PC-3 (cell line): ENCODE data around the gene FIBCD1. TPM values are rescaled to one million over a fixed set of nuclear protein-coding genes. Genes with fewer than 3 reads are reported as not detected.

Experiments
- ATAC-seq: fragments of 200-7000 bp; cut with Tn5 transposase; 2 replicates; pipeline ENCODE4 v1.9.1; 2020; ENCODE audit warnings: mild to moderate bottlenecking, moderate library complexity
- BruUV-seq: library from RNA; stranded (reverse); fragments of 400-500 nt; replicated peaks from 2 replicates; lab custom pipeline; 2021; lab: Mats Ljungman, UMichigan
- CTCF ChIA-PET: fragments of 300-600 bp; sonication (Branson Sonifier 250); formaldehyde crosslinking; loops from one replicate; lab custom pipeline; 2022; ENCODE audit warnings: antibody characterized with exemption; lab: Charles Lee
- POLR2A ChIA-PET: fragments of 300-600 bp; sonication (Branson Sonifier 250); formaldehyde crosslinking; loops from one replicate; lab custom pipeline; 2022; ENCODE audit warnings: antibody characterized with exemption; ENCODE audit not compliant: unreplicated experiment; lab: Charles Lee
- DNase-seq: peaks from one replicate; pipeline ENCODE4 v3.0.0-alpha.2; 2015
- H2AFZ ChIP-seq: fragments of 300-600 bp; sonication (generic); 2 replicates; pipeline ENCODE4 v1.6.0; 2016; ENCODE audit warnings: antibody characterized with exemption, low read length
- H3F3A ChIP-seq: fragments of 300-600 bp; sonication (generic); one replicate; pipeline ENCODE4 v1.6.0; 2017; ENCODE audit warnings: antibody characterized with exemption, low read length, control low read depth, mild to moderate bottlenecking; ENCODE audit not compliant: unreplicated experiment
- H3K27ac ChIP-seq: fragments of 300-600 bp; sonication (generic); 2 replicates; pipeline ENCODE4 v1.5.1; 2016; ENCODE audit warnings: mild to moderate bottlenecking, low read length
- H3K27me3 ChIP-seq: fragments of 300-600 bp; sonication (generic); 2 replicates; pipeline ENCODE4 v1.6.1; 2016; ENCODE audit warnings: low read length, mixed read lengths
- H3K36me3 ChIP-seq: fragments of 300-600 bp; sonication (generic); 2 replicates; pipeline ENCODE4 v1.6.1; 2016; ENCODE audit warnings: low read depth, mixed run types, low read length, mixed read lengths
- H3K4me1 ChIP-seq: fragments of 300-600 bp; sonication (generic); 2 replicates; pipeline ENCODE4 v1.5.1; 2016; ENCODE audit warnings: low read length; ENCODE audit not compliant: insufficient read depth
- H3K4me2 ChIP-seq: fragments of 300-600 bp; sonication (generic); 2 replicates; pipeline ENCODE4 v1.6.0; 2016; ENCODE audit warnings: low read length
- H3K4me3 ChIP-seq: fragments of 300-600 bp; sonication (generic); 2 replicates; pipeline ENCODE4 v1.5.1; 2016; ENCODE audit warnings: mild to moderate bottlenecking, low read length, mixed read lengths
- H3K79me2 ChIP-seq: fragments of 300-600 bp; sonication (generic); 2 replicates; pipeline ENCODE4 v1.6.1; 2017; ENCODE audit warnings: low read length, mixed read lengths
- H3K9ac ChIP-seq: fragments of 300-600 bp; sonication (generic); 2 replicates; pipeline ENCODE4 v1.6.0; 2016; ENCODE audit warnings: mild to moderate bottlenecking, low read length
- H3K9me2 ChIP-seq: fragments of 300-600 bp; sonication (generic); replicated peaks from 2 replicates; pipeline ENCODE4 v1.6.1; 2016; ENCODE audit warnings: mixed run types, low read length, mixed read lengths
- H3K9me3 ChIP-seq: fragments of 300-600 bp; sonication (generic); 2 replicates; pipeline ENCODE4 v1.6.1; 2016; ENCODE audit warnings: low read length, mixed read lengths
- H4K20me1 ChIP-seq: fragments of 300-600 bp; sonication (generic); 2 replicates; pipeline ENCODE4 v1.6.1; 2016; ENCODE audit warnings: low read length, mixed read lengths
- CTCF ChIP-seq: fragments of 300-600 bp; sonication (generic); conservative IDR thresholded peaks from 2 replicates; pipeline ENCODE4 v1.5.1; 2017; ENCODE audit warnings: antibody characterized with exemption, low read depth, mild to moderate bottlenecking, low read length
- EZH2 ChIP-seq: fragments of 300-600 bp; sonication (generic); IDR thresholded peaks from one replicate; pipeline ENCODE4 v1.6.1; 2017; ENCODE audit warnings: antibody characterized with exemption, mild to moderate bottlenecking, low read length; ENCODE audit not compliant: unreplicated experiment
- EZH2phosphoT487 ChIP-seq: fragments of 300-600 bp; sonication (generic); IDR thresholded peaks from 2 replicates; pipeline ENCODE4 v1.6.1; 2018; ENCODE audit warnings: mild to moderate bottlenecking, antibody characterized with exemption, low read length, borderline replicate concordance
- intact Hi-C: fragments of 100-400 bp; cut with micrococcal nuclease; formaldehyde crosslinking; loops from 2 replicates; pipeline ENCODE4 v1.9.0; 2023
- total RNA-seq: library from RNA; depleted of rRNA; stranded (reverse); fragments of >200 nt; gene quantifications from 2 replicates; pipeline ENCODE4 v1.2.3, GENCODE V29; 2014

FIBCD1 gene
- total RNA-seq, 1 experiment from 2014 or later: 8.9 TPM

GRCh38 chr9:130895038-130895437 lies 44.0 kb downstream of the FIBCD1 start:
- Histone ChIP-seq H3K4me3 (no peak overlapping the region), H3K4me1 (no peaks in the 10 kb centered on the region), H3F3A (no peaks in the 10 kb centered on the region), H3K36me3 (no peaks in the 10 kb centered on the region), H3K79me2 (no peaks in the 10 kb centered on the region), H3K9ac (no peak overlapping the region), H2AFZ (no peak overlapping the region), H3K9me2 (no peaks in the 10 kb centered on the region), H3K27ac (no peak overlapping the region), H4K20me1 (no peaks in the 10 kb centered on the region), H3K4me2 (no peak overlapping the region), H3K9me3 (no peaks in the 10 kb centered on the region), H3K27me3 (no peaks in the 10 kb centered on the region)
- ATAC-seq (no peak), DNase-seq (no peak)
- no TSS peak for BruUV-seq
- CTCF ChIA-PET: interaction anchor here (0.7 kb wide), 1 partner anchor 38 kb away, joined by 4 read pairs; no protein-coding TSS in a partner anchor
- intact Hi-C loops: loop anchor here (5.0 kb wide), 1 partner anchor 37 kb away; no protein-coding TSS in a partner anchor
- POLR2A ChIA-PET: interaction anchor here (0.6 kb wide), 1 partner anchor 37 kb away, joined by 4 read pairs; no protein-coding TSS in a partner anchor
- TF ChIP-seq EZH2phosphoT487 (no peak), EZH2 (no peak), CTCF (no peak)

GRCh38 chr9:130894546-130894945 lies 44.5 kb downstream of the FIBCD1 start:
- H3K9me3 ChIP-seq: no peaks in the 10 kb centered on the region
- no peak overlapping the region for H3K4me2 ChIP-seq
- no peak overlapping the region for H3K9ac ChIP-seq
- H3K27ac ChIP-seq: no peak overlapping the region
- no peak overlapping the region for H3K4me3 ChIP-seq
- ATAC-seq: no peak
- H3F3A ChIP-seq: no peaks in the 10 kb centered on the region
- H3K27me3 ChIP-seq: no peaks in the 10 kb centered on the region
- CTCF ChIA-PET: no interaction called here
- no peak for TF ChIP-seq EZH2
- no peak for TF ChIP-seq CTCF
- TF ChIP-seq EZH2phosphoT487: no peak
- H3K9me2 ChIP-seq: no peaks in the 10 kb centered on the region
- POLR2A ChIA-PET: no interaction called here
- intact Hi-C loops: no loop called here
- no peak for DNase-seq
- no peaks in the 10 kb centered on the region for H3K4me1 ChIP-seq
- H2AFZ ChIP-seq: no peak overlapping the region
- H3K36me3 ChIP-seq: no peaks in the 10 kb centered on the region
- H3K79me2 ChIP-seq: no peaks in the 10 kb centered on the region
- H4K20me1 ChIP-seq: no peaks in the 10 kb centered on the region
- BruUV-seq: no TSS peak

GRCh38 chr9:130893341-130894101 lies 45.5 kb downstream of the FIBCD1 start:
- Histone ChIP-seq H3K4me1 (no peaks in the 10 kb centered on the region), H4K20me1 (no peaks in the 10 kb centered on the region), H3K79me2 (no peaks in the 10 kb centered on the region), H3K27ac (no peak overlapping the region), H2AFZ (no peak overlapping the region), H3K9ac (no peak overlapping the region), H3K27me3 (no peaks in the 10 kb centered on the region), H3K36me3 (no peaks in the 10 kb centered on the region), H3K9me3 (no peaks in the 10 kb centered on the region), H3K4me2 (no peak overlapping the region), H3K9me2 (no peaks in the 10 kb centered on the region), H3F3A (no peaks in the 10 kb centered on the region), H3K4me3 (no peak overlapping the region)
- no peak for ATAC-seq
- CTCF ChIA-PET: no interaction called here
- POLR2A ChIA-PET: no interaction called here
- TF ChIP-seq CTCF (no peak), EZH2 (no peak), EZH2phosphoT487 (no peak)
- BruUV-seq: no TSS peak
- no peak for DNase-seq
- intact Hi-C loops: no loop called here
